Esophagus muscularis mucosa (tissue), 4 donors: ENCODE measurements around the gene GRID2.

Experiments
- CTCF ChIP-seq, 3 experiments: fragments of 200-600 bp in 2 of 3; fragments of 450-650 bp in 1 of 3; sonication (generic) in 2 of 3; IDR thresholded peaks; one replicate each; pipeline ENCODE4 v1.5.1; 2017 to 2019; ENCODE audit warnings: antibody characterized with exemption in 3 of 3, mild to moderate bottlenecking in 2 of 3, moderate library complexity in 1 of 3
- EP300 ChIP-seq: sonication (generic); formaldehyde crosslinking; IDR thresholded peaks from one replicate; pipeline ENCODE4 v1.6.1; 2017; ENCODE audit warnings: antibody characterized with exemption
- POLR2A ChIP-seq: fragments of 450-650 bp; IDR thresholded peaks from one replicate; pipeline ENCODE4 v1.6.1; 2017; ENCODE audit warnings: antibody characterized with exemption, moderate library complexity, mild to moderate bottlenecking, low read depth
- POLR2AphosphoS5 ChIP-seq, 2 donors: sonication (generic); formaldehyde crosslinking; IDR thresholded peaks; one replicate each; pipeline ENCODE4 v1.6.1; 2017; ENCODE audit warnings: antibody characterized with exemption in 2 of 2

- TF ChIP-seq CTCF (IDR thresholded peaks at IDR 0.05) (no peak), POLR2AphosphoS5 (IDR thresholded peaks at IDR 0.05) (no peak), POLR2A (no peak), EP300 (no peak)
Observed at GRCh38 chr4:92483341-92483740, 179.6 kb downstream of the GRID2 start.
